RWPE2 (cell line): Measurements from ENCODE around the gene CHPF2.

ENCODE experiments used
- ATAC-seq: fragments of 200-7000 bp; cut with Tn5 transposase; 3 replicates; pipeline ENCODE4 v1.9.1; 2021; ENCODE audit warnings: low read depth
- DNase-seq: peaks from one replicate; pipeline ENCODE4 v3.0.0-alpha.2; 2020; ENCODE audit warnings: low spot score
- H3K27ac ChIP-seq: fragments of 450-650 bp; 2 replicates; pipeline ENCODE4 v1.5.1; 2017; ENCODE audit warnings: mild to moderate bottlenecking; ENCODE audit not compliant: poor library complexity, severe bottlenecking
- H3K27me3 ChIP-seq: fragments of 250-450 bp; sonication (Bioruptor Pico); 2 replicates; pipeline ENCODE4 v1.5.1; 2021; ENCODE audit warnings: mild to moderate bottlenecking, moderate library complexity; ENCODE audit not compliant: insufficient read depth, poor library complexity, severe bottlenecking
- H3K36me3 ChIP-seq: fragments of 250-450 bp; sonication (Bioruptor Pico); 2 replicates; pipeline ENCODE4 v1.5.1; 2020; ENCODE audit warnings: low read depth, mild to moderate bottlenecking, moderate library complexity
- H3K4me1 ChIP-seq: fragments of 250-450 bp; sonication (Bioruptor Pico); 2 replicates; pipeline ENCODE4 v1.5.1; 2021; ENCODE audit warnings: mild to moderate bottlenecking, moderate library complexity; ENCODE audit not compliant: insufficient read depth, poor library complexity, severe bottlenecking
- H3K4me3 ChIP-seq: fragments of 250-450 bp; sonication (Bioruptor Pico); 2 replicates; pipeline ENCODE4 v1.5.1; 2021; ENCODE audit warnings: mild to moderate bottlenecking, moderate library complexity; ENCODE audit not compliant: severe bottlenecking
- H3K9me3 ChIP-seq: fragments of 250-450 bp; sonication (Bioruptor Pico); 2 replicates; pipeline ENCODE4 v1.5.1; 2021; ENCODE audit warnings: mild to moderate bottlenecking, moderate library complexity; ENCODE audit not compliant: severe bottlenecking
- TF ChIP-seq, protein P1 (sequence below): fragments of 450-650 bp; IDR thresholded peaks from one replicate; pipeline ENCODE4 v1.5.1; 2017; ENCODE audit warnings: mild to moderate bottlenecking, moderate library complexity; ENCODE audit not compliant: poor library complexity, severe bottlenecking

CHPF2 gene

GRCh38 chr7:151283302-151283701 is 51.0 kb downstream of the CHPF2 start:
- H3K9me3 ChIP-seq: no peaks in the 10 kb centered on the region
- ATAC-seq (no peak), DNase-seq (no peak)
- H3K27ac ChIP-seq: no peak overlapping the region
- peaks cover 3% of the 10 kb centered on the region for H3K27me3 ChIP-seq
- TF ChIP-seq, protein P1, sequence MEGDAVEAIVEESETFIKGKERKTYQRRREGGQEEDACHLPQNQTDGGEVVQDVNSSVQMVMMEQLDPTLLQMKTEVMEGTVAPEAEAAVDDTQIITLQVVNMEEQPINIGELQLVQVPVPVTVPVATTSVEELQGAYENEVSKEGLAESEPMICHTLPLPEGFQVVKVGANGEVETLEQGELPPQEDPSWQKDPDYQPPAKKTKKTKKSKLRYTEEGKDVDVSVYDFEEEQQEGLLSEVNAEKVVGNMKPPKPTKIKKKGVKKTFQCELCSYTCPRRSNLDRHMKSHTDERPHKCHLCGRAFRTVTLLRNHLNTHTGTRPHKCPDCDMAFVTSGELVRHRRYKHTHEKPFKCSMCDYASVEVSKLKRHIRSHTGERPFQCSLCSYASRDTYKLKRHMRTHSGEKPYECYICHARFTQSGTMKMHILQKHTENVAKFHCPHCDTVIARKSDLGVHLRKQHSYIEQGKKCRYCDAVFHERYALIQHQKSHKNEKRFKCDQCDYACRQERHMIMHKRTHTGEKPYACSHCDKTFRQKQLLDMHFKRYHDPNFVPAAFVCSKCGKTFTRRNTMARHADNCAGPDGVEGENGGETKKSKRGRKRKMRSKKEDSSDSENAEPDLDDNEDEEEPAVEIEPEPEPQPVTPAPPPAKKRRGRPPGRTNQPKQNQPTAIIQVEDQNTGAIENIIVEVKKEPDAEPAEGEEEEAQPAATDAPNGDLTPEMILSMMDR: no peak
- no peaks in the 10 kb centered on the region for H3K36me3 ChIP-seq
- no peaks in the 10 kb centered on the region for H3K4me1 ChIP-seq
- H3K4me3 ChIP-seq: no peak overlapping the region

GRCh38 chr7:151286148-151286547 is 53.9 kb downstream of the CHPF2 start:
- Histone ChIP-seq H3K27ac (no peak overlapping the region), H3K4me1 (no peaks in the 10 kb centered on the region), H3K27me3 (peaks cover 3% of the 10 kb centered on the region), H3K36me3 (no peaks in the 10 kb centered on the region), H3K4me3 (no peak overlapping the region), H3K9me3 (no peaks in the 10 kb centered on the region)
- no peak for ATAC-seq
- TF ChIP-seq, protein P1: no peak
- no peak for DNase-seq
